GM23338 (cell line): ENCODE data around the gene SUN3. TPM values are rescaled to one million over a fixed set of nuclear protein-coding genes. Genes with fewer than 3 reads are reported as not detected.

Experiments
- ATAC-seq: fragments of 200-7000 bp; cut with Tn5 transposase; 3 replicates; pipeline ENCODE4 v1.9.1; 2020
- DNase-seq: peaks from one replicate; pipeline ENCODE4 v3.0.0-alpha.2; 2015; ENCODE audit warnings: low spot score
- H2AFZ ChIP-seq: fragments of 200-600 bp; sonication (generic); 2 replicates; pipeline ENCODE4 v1.8.0; 2016; ENCODE audit warnings: antibody characterized with exemption, mild to moderate bottlenecking, moderate library complexity
- H3F3A ChIP-seq: fragments of 200-600 bp; sonication (generic); replicated peaks from 2 replicates; pipeline ENCODE4 v1.8.0; 2017; ENCODE audit warnings: antibody characterized with exemption, mixed run types, low read depth
- H3K27ac ChIP-seq: fragments of 200-600 bp; sonication (generic); 2 replicates; pipeline ENCODE4 v1.6.1; 2016; ENCODE audit warnings: low read depth
- H3K27me3 ChIP-seq: fragments of 200-600 bp; sonication (generic); 2 replicates; pipeline ENCODE4 v1.8.0; 2016; ENCODE audit warnings: mild to moderate bottlenecking, mixed run types, moderate library complexity; ENCODE audit not compliant: insufficient read depth
- H3K36me3 ChIP-seq: fragments of 200-600 bp; sonication (generic); 2 replicates; pipeline ENCODE4 v1.8.0; 2016; ENCODE audit warnings: mild to moderate bottlenecking; ENCODE audit not compliant: insufficient read depth
- H3K4me1 ChIP-seq: fragments of 200-600 bp; sonication (generic); 2 replicates; pipeline ENCODE4 v1.8.0; 2016; ENCODE audit warnings: mild to moderate bottlenecking, moderate library complexity; ENCODE audit not compliant: insufficient read depth
- H3K4me2 ChIP-seq: fragments of 200-600 bp; sonication (generic); 2 replicates; pipeline ENCODE4 v1.7.1; 2017; ENCODE audit warnings: mixed run types
- H3K4me3 ChIP-seq: fragments of 200-600 bp; sonication (generic); 2 replicates; pipeline ENCODE4 v1.6.1; 2016; ENCODE audit warnings: mixed run types
- H3K79me2 ChIP-seq: fragments of 200-600 bp; sonication (generic); replicated peaks from 2 replicates; pipeline ENCODE4 v1.8.0; 2017; ENCODE audit warnings: mild to moderate bottlenecking; ENCODE audit not compliant: insufficient read depth
- H3K9me2 ChIP-seq: fragments of 200-600 bp; sonication (generic); 2 replicates; pipeline ENCODE4 v1.8.0; 2017; ENCODE audit not compliant: insufficient read depth
- H4K20me1 ChIP-seq: fragments of 200-600 bp; sonication (generic); replicated peaks from 2 replicates; pipeline ENCODE4 v1.8.0; 2017; ENCODE audit warnings: mild to moderate bottlenecking; ENCODE audit not compliant: insufficient read depth
- H3K27ac Mint-ChIP-seq: 2 replicates; pipeline ENCODE4 v1.8.0; 2020; ENCODE audit warnings: inconsistent platforms, mild to moderate bottlenecking, moderate library complexity, mixed read lengths
- H3K27me3 Mint-ChIP-seq: 3 replicates; pipeline ENCODE4 v1.8.0; 2022; ENCODE audit warnings: low read depth, mild to moderate bottlenecking, moderate library complexity, mixed read lengths, inconsistent platforms; ENCODE audit not compliant: insufficient read depth, poor library complexity
- H3K36me3 Mint-ChIP-seq: 3 replicates; pipeline ENCODE4 v1.8.0; 2021; ENCODE audit warnings: low read depth, mild to moderate bottlenecking, inconsistent platforms, moderate library complexity, mixed read lengths
- H3K4me1 Mint-ChIP-seq: 3 replicates; pipeline ENCODE4 v1.8.0; 2020; ENCODE audit warnings: mild to moderate bottlenecking, inconsistent platforms, mixed read lengths
- H3K4me3 Mint-ChIP-seq: 3 replicates; pipeline ENCODE4 v1.8.0; 2021; ENCODE audit warnings: moderate library complexity, mild to moderate bottlenecking, inconsistent platforms, mixed read lengths
- H3K9me3 Mint-ChIP-seq: 3 replicates; pipeline ENCODE4 v1.8.0; 2020; ENCODE audit warnings: moderate library complexity, mild to moderate bottlenecking, inconsistent platforms, mixed read lengths
- CREB1 ChIP-seq: fragments of 250-450 bp; sonication (Bioruptor Pico); IDR thresholded peaks from 2 replicates; pipeline ENCODE4 v1.5.0; 2020; ENCODE audit warnings: low read depth, mild to moderate bottlenecking, moderate library complexity
- ETS1 ChIP-seq: IDR thresholded peaks from 2 replicates; pipeline ENCODE4 v1.6.1; 2016; ENCODE audit warnings: antibody characterized with exemption
- EZH2 ChIP-seq: fragments of 200-600 bp; sonication (generic); IDR thresholded peaks from one replicate; pipeline ENCODE4 v1.8.0; 2017; ENCODE audit warnings: antibody characterized with exemption, mild to moderate bottlenecking, low read depth; ENCODE audit not compliant: unreplicated experiment
- EZH2phosphoT487 ChIP-seq: fragments of 200-600 bp; sonication (generic); IDR thresholded peaks from one replicate; pipeline ENCODE4 v1.8.1; 2018; ENCODE audit warnings: antibody characterized with exemption; ENCODE audit not compliant: unreplicated experiment
- JUNB ChIP-seq: IDR thresholded peaks from one replicate; pipeline ENCODE4 v1.6.1; 2016; ENCODE audit warnings: antibody characterized with exemption; ENCODE audit not compliant: unreplicated experiment
- NANOG ChIP-seq: IDR thresholded peaks from 2 replicates; pipeline ENCODE4 v1.6.1; 2016; ENCODE audit warnings: antibody characterized with exemption, borderline replicate concordance
- POLR2AphosphoS5 ChIP-seq: IDR thresholded peaks from 2 replicates; pipeline ENCODE4 v1.6.1; 2016; ENCODE audit warnings: antibody characterized with exemption, low read depth
- STAT1 ChIP-seq: IDR thresholded peaks from one replicate; pipeline ENCODE4 v1.6.1; 2016; ENCODE audit warnings: antibody characterized with exemption; ENCODE audit not compliant: unreplicated experiment
- ZNF114 ChIP-seq: fragments of 250-450 bp; sonication (Bioruptor Pico); IDR thresholded peaks from 2 replicates; pipeline ENCODE4 v1.5.0; 2020; ENCODE audit warnings: mild to moderate bottlenecking, moderate library complexity
- ZNF331 ChIP-seq: fragments of 250-450 bp; sonication (Bioruptor Pico); IDR thresholded peaks from 2 replicates; pipeline ENCODE4 v1.5.0; 2020; ENCODE audit warnings: low read depth, mild to moderate bottlenecking, moderate library complexity
- polyA plus RNA-seq: library from polyadenylated mRNA; unstranded; fragments of >200 nt; fragmentation: Nextera tagmentation; extraction: Ambion mirVana; gene quantifications from 2 replicates; pipeline ENCODE4 v1.2.1, GENCODE V29; 2016
- total RNA-seq: library from RNA; depleted of rRNA; stranded (reverse); fragments of >200 nt; shearing (Covaris generic); gene quantifications from 2 replicates; pipeline ENCODE4 v1.2.3, GENCODE V29; 2014
- TF ChIP-seq, protein P1 (sequence below): IDR thresholded peaks from one replicate; pipeline ENCODE4 v1.6.1; 2018; ENCODE audit warnings: antibody characterized with exemption; ENCODE audit not compliant: unreplicated experiment
- TF ChIP-seq, protein P2 (sequence below), 2 experiments: fragments of 200-600 bp in 1 of 2; sonication (generic) in 1 of 2; conservative IDR thresholded peaks; 2 replicates each; pipeline versions ENCODE4 v1.5.1 to v1.6.1; 2016 to 2017; ENCODE audit warnings: antibody characterized with exemption in 2 of 2, low read depth in 2 of 2, mild to moderate bottlenecking in 2 of 2, moderate library complexity in 1 of 2
- TF ChIP-seq, protein P3 (sequence below): fragments of 250-450 bp; sonication (Bioruptor Pico); IDR thresholded peaks from 2 replicates; pipeline ENCODE4 v1.5.0; 2020; ENCODE audit warnings: mild to moderate bottlenecking, moderate library complexity

SUN3 gene
- total and polyA plus RNA-seq, 2 experiments from 2014 or later = 0.52 TPM; not detected in 1

DNA sequence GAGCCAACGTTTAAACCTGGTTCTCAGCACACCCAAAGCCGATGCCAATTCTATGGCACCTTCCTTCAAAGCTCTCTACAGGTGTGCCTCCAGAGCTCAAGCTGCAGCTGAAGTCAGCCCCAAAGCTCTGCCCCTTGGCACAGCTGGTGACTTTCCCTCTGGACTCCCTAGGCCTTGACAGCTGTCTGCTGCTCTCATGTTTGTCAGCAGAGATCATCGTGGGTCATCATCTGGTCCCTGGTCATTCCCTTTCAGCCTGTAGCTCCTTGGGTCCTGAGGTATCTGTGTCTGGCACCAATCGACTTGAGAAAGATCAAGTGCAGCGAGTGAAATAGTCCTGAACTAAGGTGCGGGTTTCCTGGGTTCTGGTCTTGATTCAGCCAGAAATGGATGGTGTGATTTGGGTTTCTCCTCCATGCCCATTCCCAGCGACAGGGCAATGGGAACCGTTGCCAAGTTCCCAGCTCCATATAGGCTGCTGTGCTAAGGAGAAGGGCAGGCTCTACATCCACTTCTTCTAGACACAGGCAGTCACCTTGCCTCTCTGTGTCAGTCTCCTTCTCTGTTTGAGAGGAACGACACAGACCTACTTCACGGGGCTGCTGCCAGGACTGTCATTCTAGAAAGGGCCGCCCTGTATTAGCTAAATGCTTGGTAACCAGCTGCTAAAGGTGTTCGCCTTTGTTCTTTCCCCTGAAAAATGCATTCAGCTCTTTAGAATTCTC lies 84.2 kb downstream of the SUN3 start:
- H3K4me3 ChIP-seq = no peak overlapping the region
- no peaks in the 10 kb centered on the region for H3K9me2 ChIP-seq
- no peaks in the 10 kb centered on the region for H3K36me3 ChIP-seq
- H3K4me3 Mint-ChIP-seq = no peak overlapping the region
- H3F3A ChIP-seq = no peaks in the 10 kb centered on the region
- no peak for ATAC-seq
- H3K4me1 Mint-ChIP-seq = peaks cover 21% of the 10 kb centered on the region
- no peaks in the 10 kb centered on the region for H3K36me3 Mint-ChIP-seq
- H3K4me2 ChIP-seq = no peak overlapping the region
- H3K9me3 Mint-ChIP-seq = no peaks in the 10 kb centered on the region
- no peak overlapping the region for H3K27ac Mint-ChIP-seq
- no peak overlapping the region for H3K27ac ChIP-seq
- no peaks in the 10 kb centered on the region for H3K27me3 ChIP-seq
- DNase-seq = no peak
- no peaks in the 10 kb centered on the region for H4K20me1 ChIP-seq
- H3K4me1 ChIP-seq = peaks cover 18% of the 10 kb centered on the region
- H3K79me2 ChIP-seq = no peaks in the 10 kb centered on the region
- H3K27me3 Mint-ChIP-seq = peaks cover 12% of the 10 kb centered on the region
- TF ChIP-seq EZH2phosphoT487 (no peak), NANOG (no peak), ETS1 (no peak), STAT1 (no peak), ZNF114 (CRISPR knock-in tag) (no peak), ZNF331 (no peak), EZH2 (no peak), JUNB (no peak), POLR2AphosphoS5 (no peak), CREB1 (CRISPR knock-in tag) (no peak)
- TF ChIP-seq, protein P1, sequence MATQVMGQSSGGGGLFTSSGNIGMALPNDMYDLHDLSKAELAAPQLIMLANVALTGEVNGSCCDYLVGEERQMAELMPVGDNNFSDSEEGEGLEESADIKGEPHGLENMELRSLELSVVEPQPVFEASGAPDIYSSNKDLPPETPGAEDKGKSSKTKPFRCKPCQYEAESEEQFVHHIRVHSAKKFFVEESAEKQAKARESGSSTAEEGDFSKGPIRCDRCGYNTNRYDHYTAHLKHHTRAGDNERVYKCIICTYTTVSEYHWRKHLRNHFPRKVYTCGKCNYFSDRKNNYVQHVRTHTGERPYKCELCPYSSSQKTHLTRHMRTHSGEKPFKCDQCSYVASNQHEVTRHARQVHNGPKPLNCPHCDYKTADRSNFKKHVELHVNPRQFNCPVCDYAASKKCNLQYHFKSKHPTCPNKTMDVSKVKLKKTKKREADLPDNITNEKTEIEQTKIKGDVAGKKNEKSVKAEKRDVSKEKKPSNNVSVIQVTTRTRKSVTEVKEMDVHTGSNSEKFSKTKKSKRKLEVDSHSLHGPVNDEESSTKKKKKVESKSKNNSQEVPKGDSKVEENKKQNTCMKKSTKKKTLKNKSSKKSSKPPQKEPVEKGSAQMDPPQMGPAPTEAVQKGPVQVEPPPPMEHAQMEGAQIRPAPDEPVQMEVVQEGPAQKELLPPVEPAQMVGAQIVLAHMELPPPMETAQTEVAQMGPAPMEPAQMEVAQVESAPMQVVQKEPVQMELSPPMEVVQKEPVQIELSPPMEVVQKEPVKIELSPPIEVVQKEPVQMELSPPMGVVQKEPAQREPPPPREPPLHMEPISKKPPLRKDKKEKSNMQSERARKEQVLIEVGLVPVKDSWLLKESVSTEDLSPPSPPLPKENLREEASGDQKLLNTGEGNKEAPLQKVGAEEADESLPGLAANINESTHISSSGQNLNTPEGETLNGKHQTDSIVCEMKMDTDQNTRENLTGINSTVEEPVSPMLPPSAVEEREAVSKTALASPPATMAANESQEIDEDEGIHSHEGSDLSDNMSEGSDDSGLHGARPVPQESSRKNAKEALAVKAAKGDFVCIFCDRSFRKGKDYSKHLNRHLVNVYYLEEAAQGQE = no peak
- TF ChIP-seq, protein P2, sequence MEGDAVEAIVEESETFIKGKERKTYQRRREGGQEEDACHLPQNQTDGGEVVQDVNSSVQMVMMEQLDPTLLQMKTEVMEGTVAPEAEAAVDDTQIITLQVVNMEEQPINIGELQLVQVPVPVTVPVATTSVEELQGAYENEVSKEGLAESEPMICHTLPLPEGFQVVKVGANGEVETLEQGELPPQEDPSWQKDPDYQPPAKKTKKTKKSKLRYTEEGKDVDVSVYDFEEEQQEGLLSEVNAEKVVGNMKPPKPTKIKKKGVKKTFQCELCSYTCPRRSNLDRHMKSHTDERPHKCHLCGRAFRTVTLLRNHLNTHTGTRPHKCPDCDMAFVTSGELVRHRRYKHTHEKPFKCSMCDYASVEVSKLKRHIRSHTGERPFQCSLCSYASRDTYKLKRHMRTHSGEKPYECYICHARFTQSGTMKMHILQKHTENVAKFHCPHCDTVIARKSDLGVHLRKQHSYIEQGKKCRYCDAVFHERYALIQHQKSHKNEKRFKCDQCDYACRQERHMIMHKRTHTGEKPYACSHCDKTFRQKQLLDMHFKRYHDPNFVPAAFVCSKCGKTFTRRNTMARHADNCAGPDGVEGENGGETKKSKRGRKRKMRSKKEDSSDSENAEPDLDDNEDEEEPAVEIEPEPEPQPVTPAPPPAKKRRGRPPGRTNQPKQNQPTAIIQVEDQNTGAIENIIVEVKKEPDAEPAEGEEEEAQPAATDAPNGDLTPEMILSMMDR (conservative IDR thresholded peaks at IDR 0.05; ENCODE audit: low read depth in 2 of 2) = no peak
- TF ChIP-seq, protein P3, sequence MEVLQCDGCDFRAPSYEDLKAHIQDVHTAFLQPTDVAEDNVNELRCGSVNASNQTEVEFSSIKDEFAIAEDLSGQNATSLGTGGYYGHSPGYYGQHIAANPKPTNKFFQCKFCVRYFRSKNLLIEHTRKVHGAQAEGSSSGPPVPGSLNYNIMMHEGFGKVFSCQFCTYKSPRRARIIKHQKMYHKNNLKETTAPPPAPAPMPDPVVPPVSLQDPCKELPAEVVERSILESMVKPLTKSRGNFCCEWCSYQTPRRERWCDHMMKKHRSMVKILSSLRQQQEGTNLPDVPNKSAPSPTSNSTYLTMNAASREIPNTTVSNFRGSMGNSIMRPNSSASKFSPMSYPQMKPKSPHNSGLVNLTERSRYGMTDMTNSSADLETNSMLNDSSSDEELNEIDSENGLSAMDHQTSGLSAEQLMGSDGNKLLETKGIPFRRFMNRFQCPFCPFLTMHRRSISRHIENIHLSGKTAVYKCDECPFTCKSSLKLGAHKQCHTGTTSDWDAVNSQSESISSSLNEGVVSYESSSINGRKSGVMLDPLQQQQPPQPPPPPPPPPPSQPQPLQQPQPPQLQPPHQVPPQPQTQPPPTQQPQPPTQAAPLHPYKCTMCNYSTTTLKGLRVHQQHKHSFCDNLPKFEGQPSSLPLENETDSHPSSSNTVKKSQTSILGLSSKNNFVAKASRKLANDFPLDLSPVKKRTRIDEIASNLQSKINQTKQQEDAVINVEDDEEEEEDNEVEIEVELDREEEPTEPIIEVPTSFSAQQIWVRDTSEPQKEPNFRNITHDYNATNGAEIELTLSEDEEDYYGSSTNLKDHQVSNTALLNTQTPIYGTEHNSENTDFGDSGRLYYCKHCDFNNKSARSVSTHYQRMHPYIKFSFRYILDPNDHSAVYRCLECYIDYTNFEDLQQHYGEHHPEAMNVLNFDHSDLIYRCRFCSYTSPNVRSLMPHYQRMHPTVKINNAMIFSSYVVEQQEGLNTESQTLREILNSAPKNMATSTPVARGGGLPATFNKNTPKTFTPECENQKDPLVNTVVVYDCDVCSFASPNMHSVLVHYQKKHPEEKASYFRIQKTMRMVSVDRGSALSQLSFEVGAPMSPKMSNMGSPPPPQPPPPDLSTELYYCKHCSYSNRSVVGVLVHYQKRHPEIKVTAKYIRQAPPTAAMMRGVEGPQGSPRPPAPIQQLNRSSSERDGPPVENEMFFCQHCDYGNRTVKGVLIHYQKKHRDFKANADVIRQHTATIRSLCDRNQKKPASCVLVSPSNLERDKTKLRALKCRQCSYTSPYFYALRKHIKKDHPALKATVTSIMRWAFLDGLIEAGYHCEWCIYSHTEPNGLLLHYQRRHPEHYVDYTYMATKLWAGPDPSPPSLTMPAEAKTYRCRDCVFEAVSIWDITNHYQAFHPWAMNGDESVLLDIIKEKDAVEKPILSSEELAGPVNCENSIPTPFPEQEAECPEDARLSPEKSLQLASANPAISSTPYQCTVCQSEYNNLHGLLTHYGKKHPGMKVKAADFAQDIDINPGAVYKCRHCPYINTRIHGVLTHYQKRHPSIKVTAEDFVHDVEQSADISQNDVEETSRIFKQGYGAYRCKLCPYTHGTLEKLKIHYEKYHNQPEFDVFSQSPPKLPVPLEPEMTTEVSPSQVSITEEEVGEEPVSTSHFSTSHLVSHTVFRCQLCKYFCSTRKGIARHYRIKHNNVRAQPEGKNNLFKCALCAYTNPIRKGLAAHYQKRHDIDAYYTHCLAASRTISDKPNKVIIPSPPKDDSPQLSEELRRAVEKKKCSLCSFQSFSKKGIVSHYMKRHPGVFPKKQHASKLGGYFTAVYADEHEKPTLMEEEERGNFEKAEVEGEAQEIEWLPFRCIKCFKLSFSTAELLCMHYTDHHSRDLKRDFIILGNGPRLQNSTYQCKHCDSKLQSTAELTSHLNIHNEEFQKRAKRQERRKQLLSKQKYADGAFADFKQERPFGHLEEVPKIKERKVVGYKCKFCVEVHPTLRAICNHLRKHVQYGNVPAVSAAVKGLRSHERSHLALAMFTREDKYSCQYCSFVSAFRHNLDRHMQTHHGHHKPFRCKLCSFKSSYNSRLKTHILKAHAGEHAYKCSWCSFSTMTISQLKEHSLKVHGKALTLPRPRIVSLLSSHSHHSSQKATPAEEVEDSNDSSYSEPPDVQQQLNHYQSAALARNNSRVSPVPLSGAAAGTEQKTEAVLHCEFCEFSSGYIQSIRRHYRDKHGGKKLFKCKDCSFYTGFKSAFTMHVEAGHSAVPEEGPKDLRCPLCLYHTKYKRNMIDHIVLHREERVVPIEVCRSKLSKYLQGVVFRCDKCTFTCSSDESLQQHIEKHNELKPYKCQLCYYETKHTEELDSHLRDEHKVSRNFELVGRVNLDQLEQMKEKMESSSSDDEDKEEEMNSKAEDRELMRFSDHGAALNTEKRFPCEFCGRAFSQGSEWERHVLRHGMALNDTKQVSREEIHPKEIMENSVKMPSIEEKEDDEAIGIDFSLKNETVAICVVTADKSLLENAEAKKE = no peak
- no peak overlapping the region for H2AFZ ChIP-seq
